ENCODE data around the gene CUL9.
"Not testable (repeated sequence)": the region's sequence is repeated elsewhere in the genome, so short reads cannot be mapped to it uniquely, and the experiment has no call there.

The CUL9 gene

GRCh38 chr6:43181942-43182860, at the start of gene CUL9:
TSS of gene CUL9 (plus strand) at chr6:43182196. CDS start at chr6:43184311, 2,115 bp downstream.
- DNase-seq (ENCODE audit: low spot score), result peak; percentile 78

GRCh38 chr6:43138267-43138666, 43.7 kb upstream of the CUL9 start:
- no peak for DNase-seq (ENCODE audit: low spot score)

GRCh38 chr6:43139973-43140372, 42.0 kb upstream of the CUL9 start:
- not testable (repeated sequence) for DNase-seq (ENCODE audit: low spot score)

GRCh38 chr6:43141644-43142043, 40.4 kb upstream of the CUL9 start:
- no peak for DNase-seq (ENCODE audit: low spot score)

GRCh38 chr6:43142101-43142500, 39.9 kb upstream of the CUL9 start:
- no peak for DNase-seq (ENCODE audit: low spot score)

GRCh38 chr6:43143235-43144128, 38.5 kb upstream of the CUL9 start:
- peak; percentile 66 for DNase-seq (ENCODE audit: low spot score)

GRCh38 chr6:43144879-43145278, 37.1 kb upstream of the CUL9 start:
- no peak for DNase-seq (ENCODE audit: low spot score)

GRCh38 chr6:43146261-43146660, 35.7 kb upstream of the CUL9 start:
- DNase-seq (ENCODE audit: low spot score), result no peak

- no peak for DNase-seq (ENCODE audit: low spot score)
These were observed 35.0 kb upstream of the CUL9 start for GRCh38 chr6:43146709-43147688.

- no peak for DNase-seq (ENCODE audit: low spot score)
These were observed 34.1 kb upstream of the CUL9 start for GRCh38 chr6:43147691-43148477.

GRCh38 chr6:43149265-43149664, 32.7 kb upstream of the CUL9 start:
- no peak for DNase-seq (ENCODE audit: low spot score)

- no peak for DNase-seq (ENCODE audit: low spot score)
These were observed 31.8 kb upstream of the CUL9 start for GRCh38 chr6:43150051-43150751.

GRCh38 chr6:43159599-43159998, 22.4 kb upstream of the CUL9 start:
- DNase-seq (ENCODE audit: low spot score), result no peak

GRCh38 chr6:43163899-43164298, 18.1 kb upstream of the CUL9 start:
- no peak for DNase-seq (ENCODE audit: low spot score)

GRCh38 chr6:43170417-43170930, 11.5 kb upstream of the CUL9 start:
- DNase-seq (ENCODE audit: low spot score), result no peak

- peak; percentile 99 for DNase-seq (ENCODE audit: low spot score)
These were observed 10.9 kb upstream of the CUL9 start, which contains the start of gene SRF for GRCh38 chr6:43170931-43171706. TSS of gene SRF (plus strand) at chr6:43171269. CDS start at chr6:43171657, 388 bp downstream.

GRCh38 chr6:43171707-43172103, 10.3 kb upstream of the CUL9 start:
- no peak for DNase-seq (ENCODE audit: low spot score)

- peak; percentile 40 for DNase-seq (ENCODE audit: low spot score)
These were observed 9.6 kb upstream of the CUL9 start for GRCh38 chr6:43172104-43173007.

Data from CD4-positive, alpha-beta T cell treated with Interleukin-6 at 100 ng/mL for 8 hours (primary cell).